ENCODE results near the gene PRTN3. TPM values are rescaled to one million over a fixed set of nuclear protein-coding genes. Genes with fewer than 3 reads are reported as not detected.
A peak's percentile ranks its signal among the peaks of the same experiment; 100 is the strongest.

Gene PRTN3
- total RNA-seq, 4 donors from 2014 or later: not detected

DNA sequence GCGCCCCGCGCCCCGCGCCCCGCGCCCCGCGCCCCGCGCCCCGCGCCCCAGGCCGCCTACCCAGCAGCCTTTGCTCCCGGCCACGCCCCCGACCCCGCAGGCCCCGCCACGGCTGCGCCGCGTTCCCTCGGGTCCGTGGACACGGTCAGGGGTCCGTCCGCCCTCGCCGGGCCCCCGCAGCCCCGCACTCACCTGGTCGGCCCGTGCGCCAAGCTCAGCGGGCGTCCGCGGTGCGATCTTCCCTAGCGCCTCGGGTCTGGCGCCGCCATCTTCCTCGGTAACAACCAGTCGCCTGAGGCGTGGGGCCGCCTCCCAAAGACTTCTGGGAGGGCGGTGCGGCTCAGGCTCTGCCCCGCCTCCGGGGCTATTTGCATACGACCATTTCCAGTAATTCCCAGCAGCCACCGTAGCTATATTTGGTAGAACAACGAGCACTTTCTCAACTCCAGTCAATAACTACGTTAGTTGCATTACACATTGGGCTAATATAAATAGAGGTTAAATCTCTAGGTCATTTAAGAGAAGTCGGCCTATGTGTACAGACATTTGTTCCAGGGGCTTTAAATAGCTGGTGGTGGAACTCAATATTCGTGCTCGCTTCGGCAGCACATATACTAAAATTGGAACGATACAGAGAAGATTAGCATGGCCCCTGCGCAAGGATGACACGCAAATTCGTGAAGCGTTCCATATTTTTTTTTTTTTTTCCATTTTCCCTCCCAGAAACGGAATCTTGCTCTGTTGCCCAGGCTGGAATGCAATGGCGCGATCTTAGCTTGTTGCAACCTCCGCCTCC lies 52.3 kb downstream of the PRTN3 start, which contains the start of the genes MED16 and RNU6-9:
MED16 (minus strand) TSS at position 294 of the 796 bp plus-strand sequence. CDS start 2,056 bp downstream, outside the sequence.
RNU6-9 (plus strand) TSS at position 591 of the 796 bp plus-strand sequence.
- H3K4me3 ChIP-seq: peak within 1 kb of the TSS; percentile 51 to 78
- no peaks in the 10 kb centered on the region for H3K9me3 ChIP-seq
- peak; percentile 97 for ATAC-seq
- peaks cover 0 to 47% of the 10 kb centered on the region in 2 donors for H3K36me3 ChIP-seq
- no peaks in the 10 kb centered on the region for H3K27me3 ChIP-seq
- H3K27ac ChIP-seq: peak within 1 kb of the TSS; percentile 48 to 97 (median 88)
- peaks cover 0 to 25% (median 5%) of the 10 kb centered on the region in 3 donors for H3K4me1 ChIP-seq
- WGBS, 2 donors (ENCODE audit: low coverage in 1 of 2): 1% methylated on average over 16 to 17 of the region's 69 CpGs
- no peak for TF ChIP-seq POLR2AphosphoS5 (IDR thresholded peaks at IDR 0.05)
- TF ChIP-seq, protein P1, sequence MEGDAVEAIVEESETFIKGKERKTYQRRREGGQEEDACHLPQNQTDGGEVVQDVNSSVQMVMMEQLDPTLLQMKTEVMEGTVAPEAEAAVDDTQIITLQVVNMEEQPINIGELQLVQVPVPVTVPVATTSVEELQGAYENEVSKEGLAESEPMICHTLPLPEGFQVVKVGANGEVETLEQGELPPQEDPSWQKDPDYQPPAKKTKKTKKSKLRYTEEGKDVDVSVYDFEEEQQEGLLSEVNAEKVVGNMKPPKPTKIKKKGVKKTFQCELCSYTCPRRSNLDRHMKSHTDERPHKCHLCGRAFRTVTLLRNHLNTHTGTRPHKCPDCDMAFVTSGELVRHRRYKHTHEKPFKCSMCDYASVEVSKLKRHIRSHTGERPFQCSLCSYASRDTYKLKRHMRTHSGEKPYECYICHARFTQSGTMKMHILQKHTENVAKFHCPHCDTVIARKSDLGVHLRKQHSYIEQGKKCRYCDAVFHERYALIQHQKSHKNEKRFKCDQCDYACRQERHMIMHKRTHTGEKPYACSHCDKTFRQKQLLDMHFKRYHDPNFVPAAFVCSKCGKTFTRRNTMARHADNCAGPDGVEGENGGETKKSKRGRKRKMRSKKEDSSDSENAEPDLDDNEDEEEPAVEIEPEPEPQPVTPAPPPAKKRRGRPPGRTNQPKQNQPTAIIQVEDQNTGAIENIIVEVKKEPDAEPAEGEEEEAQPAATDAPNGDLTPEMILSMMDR (IDR thresholded peaks at IDR 0.05): peak in 1 of 4 experiments; percentile 17
- no peak for TF ChIP-seq EP300 (IDR thresholded peaks at IDR 0.05)
- TF ChIP-seq POLR2A (IDR thresholded peaks at IDR 0.05): peak; percentile 30 to 39

- 80 to 88% methylated on average over 1 to 4 of the region's 10 CpGs for WGBS, 2 donors (ENCODE audit: low coverage in 1 of 2)
- ATAC-seq: no peak
- Histone ChIP-seq H3K27ac (no peak overlapping the region), H3K36me3 (peaks cover 0 to 42% of the 10 kb centered on the region in 2 donors), H3K27me3 (no peaks in the 10 kb centered on the region), H3K4me3 (no peak overlapping the region), H3K4me1 (peaks cover 0 to 16% (median 5%) of the 10 kb centered on the region in 3 donors), H3K9me3 (no peaks in the 10 kb centered on the region)
- TF ChIP-seq EP300 (IDR thresholded peaks at IDR 0.05): no peak
- no peak for TF ChIP-seq POLR2A (IDR thresholded peaks at IDR 0.05)
- TF ChIP-seq, protein P1 (IDR thresholded peaks at IDR 0.05): no peak
- TF ChIP-seq POLR2AphosphoS5 (IDR thresholded peaks at IDR 0.05): no peak
Measured at GRCh38 chr19:896434-896833, 55.6 kb downstream of the PRTN3 start.

- Histone ChIP-seq H3K9me3 (no peaks in the 10 kb centered on the region), H3K27me3 (no peaks in the 10 kb centered on the region), H3K4me3 (no peak overlapping the region), H3K27ac (no peak overlapping the region), H3K36me3 (peaks cover 0 to 48% of the 10 kb centered on the region in 2 donors), H3K4me1 (peaks cover 0 to 11% (median 2%) of the 10 kb centered on the region in 3 donors)
- no peak for ATAC-seq
- 41 to 94% methylated on average over 3 to 8 of the region's 11 CpGs for WGBS, 2 donors (ENCODE audit: low coverage in 1 of 2)
- TF ChIP-seq, protein P1 (IDR thresholded peaks at IDR 0.05): no peak
Measured at GRCh38 chr19:896999-897398, 56.2 kb downstream of the PRTN3 start.

DNA sequence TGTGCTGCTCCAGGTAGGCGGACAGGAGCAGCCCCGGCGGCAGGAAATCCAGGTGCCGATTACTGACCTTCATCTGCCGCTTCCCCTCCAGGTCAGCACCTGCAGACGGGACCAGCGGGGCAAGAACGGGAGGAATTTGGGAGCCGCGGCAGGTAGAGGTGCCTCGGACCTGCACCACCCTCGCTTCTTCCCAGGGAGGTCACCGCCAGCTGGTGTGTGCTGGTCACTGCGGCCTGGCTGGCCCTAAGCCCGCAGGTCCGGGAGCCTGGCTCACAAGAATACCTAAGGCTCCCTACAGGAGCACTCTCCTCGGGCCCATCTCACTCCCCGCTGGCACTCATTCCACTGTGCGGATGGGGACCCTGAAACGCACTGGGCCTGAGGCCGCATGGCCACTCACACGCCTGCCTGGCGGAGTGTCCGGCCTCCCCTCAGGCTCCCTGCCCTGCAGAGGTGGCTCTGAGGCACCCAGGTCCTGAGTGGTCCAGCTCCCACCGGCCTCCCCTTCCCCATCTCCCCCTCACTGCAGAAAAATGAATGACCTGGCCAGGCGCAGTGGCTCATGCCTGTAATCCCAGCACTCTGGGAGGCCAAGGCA lies 56.7 kb downstream of the PRTN3 start:
- TF ChIP-seq, protein P1 (IDR thresholded peaks at IDR 0.05): no peak
- TF ChIP-seq EP300 (IDR thresholded peaks at IDR 0.05): no peak
- no peak for TF ChIP-seq POLR2A (IDR thresholded peaks at IDR 0.05)
- TF ChIP-seq POLR2AphosphoS5 (IDR thresholded peaks at IDR 0.05): no peak
- Histone ChIP-seq H3K36me3 (peaks cover 0 to 48% of the 10 kb centered on the region in 2 donors), H3K9me3 (no peaks in the 10 kb centered on the region), H3K4me3 (no peak overlapping the region), H3K27me3 (no peaks in the 10 kb centered on the region), H3K4me1 (peaks cover 0 to 6% (median 0%) of the 10 kb centered on the region in 3 donors), H3K27ac (no peak overlapping the region)
- no peak for ATAC-seq
- 100% methylated on average over 2 to 3 of the region's 26 CpGs for WGBS, 2 donors (ENCODE audit: low coverage in 1 of 2)

Small RNAs within 50 kb of the gene (small RNA-seq; reads per million reads assigned to genes)
- gene MIR3187: 0 reads per million in 4 donors
- gene RNU6-9: 0 to 0.27 (median 0) reads per million in 4 donors

Other genes starting within 250 kb of the PRTN3 start
- gene POLRMT, start 207.5 kb upstream of the PRTN3 start, total RNA-seq: 10 to 100 TPM; 22.1 to 39.5 (median 28.1) TPM
- 1 to 10 TPM in 3 of 4 donors, under 1 TPM in 1; 0.67 to 4.7 (median 1.2) TPM for gene FGF22, start 201.1 kb upstream of the PRTN3 start, total RNA-seq
- 10 to 100 TPM; 47.7 to 57.9 (median 52.0) TPM for gene RNF126, start 177.8 kb upstream of the PRTN3 start, total RNA-seq
- 100 to 1,000 TPM; 105 to 200 (median 133) TPM for gene FSTL3, start 164.6 kb upstream of the PRTN3 start, total RNA-seq
- gene PRSS57, start 145.5 kb upstream of the PRTN3 start, total RNA-seq: not detected
- gene PALM, start 132.1 kb upstream of the PRTN3 start, total RNA-seq: 100 to 1,000 TPM in 1 of 4 donors, 10 to 100 TPM in 3; 21.5 to 111 (median 53.0) TPM
- gene MISP, start 89.9 kb upstream of the PRTN3 start, total RNA-seq: under 1 TPM in 1 of 4 donors, not detected in 3; 0.52 TPM
- gene PTBP1, start 43.5 kb upstream of the PRTN3 start, total RNA-seq: 10 to 100 TPM; 68.6 to 95.6 (median 79.3) TPM
- not detected for gene PLPPR3, start 19.0 kb upstream of the PRTN3 start, total RNA-seq
- gene AZU1, start 13.2 kb upstream of the PRTN3 start, total RNA-seq: under 1 TPM in 1 of 4 donors, not detected in 3; 0.40 TPM
- 1 to 10 TPM in 3 of 4 donors, under 1 TPM in 1; 0.49 to 2.3 (median 1.7) TPM for gene ELANE, start 11.3 kb downstream of the PRTN3 start, total RNA-seq
- gene CFD, start 18.7 kb downstream of the PRTN3 start, total RNA-seq: 1,000 to 10,000 TPM in 1 of 4 donors, 100 to 1,000 TPM in 3; 229 to 1,118 (median 654) TPM
- gene MED16, start 52.2 kb downstream of the PRTN3 start, total RNA-seq: 10 to 100 TPM; 20.2 to 40.3 (median 28.1) TPM
- not detected for gene RNU6-9, start 52.5 kb downstream of the PRTN3 start, total RNA-seq
- gene R3HDM4, start 72.2 kb downstream of the PRTN3 start, total RNA-seq: 10 to 100 TPM; 23.7 to 44.9 (median 32.9) TPM
- not detected for gene KISS1R, start 76.3 kb downstream of the PRTN3 start, total RNA-seq
- gene ARID3A, start 85.0 kb downstream of the PRTN3 start, total RNA-seq: 1 to 10 TPM; 3.6 to 6.2 (median 4.9) TPM
- 10 to 100 TPM in 3 of 4 donors, 1 to 10 TPM in 1; 7.2 to 43.9 (median 20.1) TPM for gene WDR18, start 143.3 kb downstream of the PRTN3 start, total RNA-seq
- gene GRIN3B, start 159.4 kb downstream of the PRTN3 start, total RNA-seq: not detected
- gene TMEM259, start 180.1 kb downstream of the PRTN3 start, total RNA-seq: 100 to 1,000 TPM; 146 to 179 (median 154) TPM
- not detected for gene RNU6-2, start 180.5 kb downstream of the PRTN3 start, total RNA-seq
- 100 to 1,000 TPM in 1 of 4 donors, 10 to 100 TPM in 3; 52.9 to 103 (median 75.2) TPM for gene CNN2, start 185.6 kb downstream of the PRTN3 start, total RNA-seq
- 10 to 100 TPM in 1 of 4 donors, 1 to 10 TPM in 3; 3.9 to 14.3 (median 6.4) TPM for gene ABCA7, start 199.1 kb downstream of the PRTN3 start, total RNA-seq
- gene ARHGAP45, start 226.2 kb downstream of the PRTN3 start, total RNA-seq: 10 to 100 TPM in 3 of 4 donors, 1 to 10 TPM in 1; 9.5 to 29.8 (median 14.6) TPM

Measured in gastroesophageal sphincter (tissue), 4 donors.